Activated T-cell treated with anti-CD3 and anti-CD28 coated beads, Interleukin-2, amount 50 U/mL, for 72 hours (primary cell): ENCODE results near the gene CFHR4. TPM values are rescaled to one million over a fixed set of nuclear protein-coding genes. Genes with fewer than 3 reads are reported as not detected.

Source experiments
- ATAC-seq, 2 donors: fragments of 150-1000 bp; cut with Tn5 transposase; replicated peaks in 1 of 2; 2 replicates each; pipeline ENCODE4 v1.10.0; 2021; ENCODE audit warnings: moderate library complexity in 2 of 2, mild to moderate bottlenecking in 1 of 2
- DNase-seq, 2 donors: peaks; one replicate each; pipeline ENCODE4 v3.0.0; 2021 to 2022; ENCODE audit warnings: mixed read lengths in 1 of 2
- H3K27ac Mint-ChIP-seq: one replicate; pipeline ENCODE4 v1.8.0; 2022; ENCODE audit warnings: mild to moderate bottlenecking, moderate library complexity, mixed read lengths
- H3K27me3 Mint-ChIP-seq: one replicate; pipeline ENCODE4 v1.8.0; 2022; ENCODE audit warnings: low read depth, mixed read lengths
- H3K36me3 Mint-ChIP-seq, 2 donors: one replicate each; pipeline ENCODE4 v1.8.0; 2022; ENCODE audit warnings: mixed read lengths in 2 of 2, mild to moderate bottlenecking in 1 of 2; ENCODE audit not compliant: insufficient read depth in 2 of 2
- H3K4me1 Mint-ChIP-seq: one replicate; pipeline ENCODE4 v1.8.0; 2022; ENCODE audit warnings: low read depth, mixed read lengths
- H3K4me3 Mint-ChIP-seq, 2 donors: one replicate each; pipeline ENCODE4 v1.8.0; 2022; ENCODE audit warnings: mild to moderate bottlenecking in 2 of 2, mixed read lengths in 2 of 2, moderate library complexity in 2 of 2
- H3K9me3 Mint-ChIP-seq, 2 donors: one replicate each; pipeline ENCODE4 v1.8.0; 2022; ENCODE audit warnings: mixed read lengths in 2 of 2
- total RNA-seq, 2 donors: library from RNA; stranded (reverse); gene quantifications; one replicate each; pipeline ENCODE4 v1.2.3, GENCODE V29; 2022

CFHR4 gene
- total RNA-seq, 2 donors from 2014 or later, result not detected

GRCh38 chr1:196955926-196956325, 68.1 kb downstream of the CFHR4 start:
- no peaks in the 10 kb centered on the region for H3K27me3 Mint-ChIP-seq
- H3K36me3 Mint-ChIP-seq, result peaks cover 0 to 3% of the 10 kb centered on the region in 2 donors
- no peaks in the 10 kb centered on the region for H3K9me3 Mint-ChIP-seq
- no peak overlapping the region for H3K4me3 Mint-ChIP-seq
- no peaks in the 10 kb centered on the region for H3K4me1 Mint-ChIP-seq
- ATAC-seq (no peak), DNase-seq (no peak)
- no peak overlapping the region for H3K27ac Mint-ChIP-seq

- no peak for DNase-seq
- Mint-ChIP-seq H3K36me3 (peaks cover 0 to 3% of the 10 kb centered on the region in 2 donors), H3K27me3 (no peaks in the 10 kb centered on the region), H3K4me3 (no peak overlapping the region), H3K9me3 (no peaks in the 10 kb centered on the region), H3K4me1 (no peaks in the 10 kb centered on the region), H3K27ac (no peak overlapping the region)
- no peak for ATAC-seq
Observed at GRCh38 chr1:196960854-196961253, 73.0 kb downstream of the CFHR4 start.

Other genes with a start within 250 kb of the CFHR4 start
- gene CFH, start 236.0 kb upstream of the CFHR4 start, total RNA-seq, result 1 to 10 TPM in 1 of 2 donors, under 1 TPM in 1; 0.19 to 2.6 TPM
- gene CFHR3, start 113.2 kb upstream of the CFHR4 start, total RNA-seq, result not detected
- gene CFHR1, start 68.3 kb upstream of the CFHR4 start, total RNA-seq, result not detected
- not detected for gene CFHR2, start 55.7 kb downstream of the CFHR4 start, total RNA-seq
- gene CFHR5, start 89.5 kb downstream of the CFHR4 start, total RNA-seq, result not detected
- gene F13B, start 179.2 kb downstream of the CFHR4 start, total RNA-seq, result not detected